ENCODE data around the gene SHC4. TPM values are rescaled to one million over a fixed set of nuclear protein-coding genes. Genes with fewer than 3 reads are reported as not detected.

Gene SHC4
- total and polyA plus RNA-seq, 2 of the 13 experiments (the other 11 are each of a cell fraction or from before 2014, with no cell fraction given): 0.04 TPM; not detected in 1

- Histone ChIP-seq H3K36me3 (replicated peaks in 1 of 2; ENCODE audit: control insufficient read depth in 1 of 2, insufficient read depth in 2 of 2, low read length in 2 of 2) (no peaks in the 10 kb centered on the region), H3K4me1 (ENCODE audit: insufficient read depth, low read length) (no peaks in the 10 kb centered on the region), H3K9me3 (ENCODE audit: low read length) (no peaks in the 10 kb centered on the region; the same call in 1 of the 2 replicates), H3K4me2 (ENCODE audit: low read depth, low read length) (no peak overlapping the region), H3K9ac (ENCODE audit: insufficient read depth, low read depth, low read length) (no peak overlapping the region), H4K20me1 (ENCODE audit: insufficient read depth, low read length) (no peaks in the 10 kb centered on the region), H3K79me2 (ENCODE audit: insufficient read depth, low read length) (no peaks in the 10 kb centered on the region), H3K27me3 (ENCODE audit: control insufficient read depth in 1 of 2, insufficient read depth in 2 of 2, low read length in 2 of 2) (no peaks in the 10 kb centered on the region), H3K27ac (ENCODE audit: extremely low read length, insufficient read depth, low read length) (no peak overlapping the region), H2AFZ (ENCODE audit: low read length) (no peak overlapping the region), H3K4me3 (replicated peaks in 1 of 3; ENCODE audit: insufficient read depth in 1 of 3, low read depth in 2 of 3, low read length in 3 of 3) (no peak overlapping the region)
- TF ChIP-seq ZKSCAN8 (CRISPR knock-in tag; IDR thresholded peaks at IDR 0.05; ENCODE audit: borderline replicate concordance) (no peak), ATF7 (IDR thresholded peaks at IDR 0.05) (peak; percentile 59; the same call in 1 of the 2 replicates), ATF7 (CRISPR knock-in tag; IDR thresholded peaks at IDR 0.05) (no peak), CEBPB (IDR thresholded peaks at IDR 0.05; ENCODE audit: borderline replicate concordance, low read depth, low read length) (0 out of 2 replicates have a peak, but pooled peaks have one; percentile 7), SNAPC5 (CRISPR knock-in tag; IDR thresholded peaks at IDR 0.05; ENCODE audit: borderline replicate concordance) (no peak)
- in situ Hi-C loops (cut with HindIII; ENCODE audit: extremely low pct_ligation_motif_present, low pct_unique_long_range_greater_than_20kb): loop anchor here (25.0 kb wide), 1 partner anchor 471 kb away; no protein-coding TSS in a partner anchor
- BruUV-seq (replicated peaks): no TSS peak
- ChIA-PET CTCF (ENCODE audit: low intra/inter-chr PET ratio, low total read pairs) (no interaction called here), POLR2A (no interaction called here)
- intact Hi-C loops (cut with micrococcal nuclease; ENCODE audit: unreplicated experiment): no loop called here
- FAIRE-seq: no peak
- ATAC-seq: no peak
- DNase-seq (ENCODE audit: low spot score): no peak
Measured at GRCh38 chr15:48833526-48834239, 130.0 kb downstream of the SHC4 start.

- Histone ChIP-seq H2AFZ (ENCODE audit: low read length) (no peak overlapping the region), H3K4me3 (replicated peaks in 1 of 3; ENCODE audit: insufficient read depth in 1 of 3, low read depth in 2 of 3, low read length in 3 of 3) (no peak overlapping the region), H3K9me3 (ENCODE audit: low read length) (no peaks in the 10 kb centered on the region; the same call in 1 of the 2 replicates), H3K27ac (ENCODE audit: extremely low read length, insufficient read depth, low read length) (no peak overlapping the region), H3K4me1 (ENCODE audit: insufficient read depth, low read length) (no peaks in the 10 kb centered on the region), H3K27me3 (ENCODE audit: control insufficient read depth in 1 of 2, insufficient read depth in 2 of 2, low read length in 2 of 2) (no peaks in the 10 kb centered on the region), H3K4me2 (ENCODE audit: low read depth, low read length) (no peak overlapping the region), H3K9ac (ENCODE audit: insufficient read depth, low read depth, low read length) (no peak overlapping the region), H3K79me2 (ENCODE audit: insufficient read depth, low read length) (no peaks in the 10 kb centered on the region), H4K20me1 (ENCODE audit: insufficient read depth, low read length) (no peaks in the 10 kb centered on the region), H3K36me3 (replicated peaks in 1 of 2; ENCODE audit: control insufficient read depth in 1 of 2, insufficient read depth in 2 of 2, low read length in 2 of 2) (no peaks in the 10 kb centered on the region)
- DNase-seq (ENCODE audit: low spot score) (no peak), FAIRE-seq (no peak), ATAC-seq (no peak)
- TF ChIP-seq ZNF160 (CRISPR knock-in tag; IDR thresholded peaks at IDR 0.05): peak; percentile 96
- no peak for TF ChIP-seq DR1 (CRISPR knock-in tag; IDR thresholded peaks at IDR 0.05)
- intact Hi-C loops (cut with micrococcal nuclease; ENCODE audit: unreplicated experiment) (no loop called here), in situ Hi-C loops (cut with HindIII; ENCODE audit: extremely low pct_ligation_motif_present, low pct_unique_long_range_greater_than_20kb) (loop anchor here (25.0 kb wide), 1 partner anchor 470 kb away; no protein-coding TSS in a partner anchor)
- POLR2A ChIA-PET: no interaction called here
- CTCF ChIA-PET (ENCODE audit: low intra/inter-chr PET ratio, low total read pairs): no interaction called here
- no TSS peak for BruUV-seq (replicated peaks)
Measured at GRCh38 chr15:48832648-48833047, 131.1 kb downstream of the SHC4 start.
